ENCODE results near the gene SLC25A3.

GRCh38 chr12:98581101-98581500 lies 12.4 kb upstream of the SLC25A3 start:
- TF ChIP-seq CTCF (IDR thresholded peaks at IDR 0.05): no peak
- no peak for TF ChIP-seq POLR2AphosphoS5 (IDR thresholded peaks at IDR 0.05; ENCODE audit: low read depth, low read length)
- no peak for TF ChIP-seq IRF3 (IDR thresholded peaks at IDR 0.05; ENCODE audit: low read depth, low read length)
- no peak for TF ChIP-seq EZH2phosphoT487 (IDR thresholded peaks at IDR 0.05; ENCODE audit: borderline replicate concordance, low read depth)

Data from SK-N-SH (cell line).